Mammary epithelial cell (primary cell): ENCODE results near the gene DLG1.

Experiments used
- EZH2 ChIP-seq: IDR thresholded peaks from 2 replicates; pipeline ENCODE4 v1.6.1; 2012; ENCODE audit warnings: low read length, inconsistent platforms, borderline replicate concordance
- TF ChIP-seq, protein P1 (sequence below), 2 donors: IDR thresholded peaks in 1 of 2; conservative IDR thresholded peaks in 1 of 2; 2 replicates each; pipeline ENCODE4 v1.5.1; 2011 to 2012; ENCODE audit warnings: inconsistent platforms in 2 of 2, low read length in 2 of 2, mild to moderate bottlenecking in 2 of 2, control low read depth in 1 of 2, low read depth in 1 of 2; ENCODE audit not compliant: insufficient read depth in 1 of 2; ENCODE audit errors: extremely low read depth in 1 of 2

DNA sequence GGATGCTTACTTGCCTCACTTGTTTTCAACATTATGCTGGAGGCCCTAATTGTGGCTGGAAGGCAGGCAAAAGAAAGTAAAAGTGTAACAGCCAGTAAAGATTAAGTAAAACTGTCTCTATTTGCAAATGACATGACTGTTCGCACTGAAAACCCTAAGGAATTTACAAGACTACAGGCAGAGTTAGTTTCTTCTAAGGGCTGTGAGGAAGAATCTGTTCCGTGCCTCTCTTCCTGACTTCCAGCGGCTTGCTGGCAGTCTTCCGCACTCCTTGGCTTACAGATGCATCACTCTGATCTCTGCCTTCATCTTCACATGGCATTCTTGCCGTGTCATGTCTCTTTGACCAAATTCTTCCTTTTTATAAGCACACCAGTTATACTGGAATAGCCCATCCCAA, 86.1 kb downstream of the DLG1 start:
- TF ChIP-seq, protein P1, sequence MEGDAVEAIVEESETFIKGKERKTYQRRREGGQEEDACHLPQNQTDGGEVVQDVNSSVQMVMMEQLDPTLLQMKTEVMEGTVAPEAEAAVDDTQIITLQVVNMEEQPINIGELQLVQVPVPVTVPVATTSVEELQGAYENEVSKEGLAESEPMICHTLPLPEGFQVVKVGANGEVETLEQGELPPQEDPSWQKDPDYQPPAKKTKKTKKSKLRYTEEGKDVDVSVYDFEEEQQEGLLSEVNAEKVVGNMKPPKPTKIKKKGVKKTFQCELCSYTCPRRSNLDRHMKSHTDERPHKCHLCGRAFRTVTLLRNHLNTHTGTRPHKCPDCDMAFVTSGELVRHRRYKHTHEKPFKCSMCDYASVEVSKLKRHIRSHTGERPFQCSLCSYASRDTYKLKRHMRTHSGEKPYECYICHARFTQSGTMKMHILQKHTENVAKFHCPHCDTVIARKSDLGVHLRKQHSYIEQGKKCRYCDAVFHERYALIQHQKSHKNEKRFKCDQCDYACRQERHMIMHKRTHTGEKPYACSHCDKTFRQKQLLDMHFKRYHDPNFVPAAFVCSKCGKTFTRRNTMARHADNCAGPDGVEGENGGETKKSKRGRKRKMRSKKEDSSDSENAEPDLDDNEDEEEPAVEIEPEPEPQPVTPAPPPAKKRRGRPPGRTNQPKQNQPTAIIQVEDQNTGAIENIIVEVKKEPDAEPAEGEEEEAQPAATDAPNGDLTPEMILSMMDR (conservative IDR thresholded peaks at IDR 0.05 in 1 of 2, IDR thresholded peaks at IDR 0.05 in 1 of 2; ENCODE audit: extremely low read depth in 1 of 2, insufficient read depth in 1 of 2, low read depth in 1 of 2, low read length in 2 of 2): no peak
- no peak for TF ChIP-seq EZH2
